ENCODE data around the gene FMN1. TPM values are rescaled to one million over a fixed set of nuclear protein-coding genes. Genes with fewer than 3 reads are reported as not detected.

FMN1 gene
- total and polyA plus RNA-seq, 2 of the 8 experiments (the other 6 are each of a cell fraction or from before 2014, with no cell fraction given), result 0.27 to 3.7 TPM

DNA sequence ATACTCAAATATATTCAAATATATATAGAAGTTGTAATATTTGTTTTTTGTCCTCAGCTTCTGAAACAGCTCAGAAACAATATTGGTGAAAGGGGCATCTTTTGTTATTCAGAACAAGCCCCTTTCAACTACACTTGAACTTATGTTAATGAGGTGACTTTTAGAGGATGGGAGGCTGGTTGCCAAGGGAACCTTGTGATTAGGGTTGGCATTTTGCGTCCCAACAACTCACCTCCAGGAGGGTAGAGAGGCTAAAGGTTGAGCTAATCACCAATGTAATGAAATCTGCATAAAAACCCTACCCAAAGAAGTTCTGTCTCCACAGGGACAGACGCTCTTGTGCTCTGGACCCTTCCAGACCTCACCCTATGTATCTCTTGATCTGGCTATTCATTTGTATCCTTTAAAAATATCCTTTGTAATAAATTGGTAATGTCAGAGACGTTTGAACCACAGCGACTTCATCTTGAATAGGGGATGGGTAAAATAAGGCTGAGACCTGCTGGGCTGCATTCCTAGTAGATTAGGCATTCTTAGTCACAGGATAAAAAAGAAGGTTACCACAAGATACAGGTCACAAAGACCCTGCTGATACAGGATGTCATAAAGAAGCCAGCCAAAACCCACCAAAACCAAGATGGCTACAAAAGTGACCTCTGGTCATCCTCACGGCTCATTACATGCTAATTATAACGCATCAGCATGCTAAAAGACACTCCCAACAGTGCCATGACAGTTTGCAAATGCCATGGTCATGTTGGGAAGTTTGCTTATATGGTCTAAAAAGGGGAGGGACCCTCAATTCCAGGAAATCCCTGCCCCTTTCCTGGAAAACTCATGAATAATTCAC is 111.1 kb downstream of the FMN1 start:
- no peak overlapping the region for H2BK120ac ChIP-seq (replicated peaks; ENCODE audit: low read depth, low read length)

More for the DNA sequence above, 111.1 kb downstream of the FMN1 start:
- Histone ChIP-seq H3K79me2 (ENCODE audit: control insufficient read depth in 1 of 2, insufficient read depth in 2 of 2, low read length in 2 of 2) (no peaks in the 10 kb centered on the region), H3K23me2 (ENCODE audit: low read depth, low read length) (no peaks in the 10 kb centered on the region; the same call in 1 of the 2 replicates), H3K9ac (replicated peaks in 1 of 4; ENCODE audit: extremely low read depth in 1 of 4, low read depth in 3 of 4, low read length in 3 of 4) (no peak overlapping the region), H3K56ac (replicated peaks; ENCODE audit: insufficient read length, low read depth, low read length) (no peak overlapping the region), H2BK20ac (ENCODE audit: low read length) (no peak overlapping the region), H3K79me1 (ENCODE audit: low read depth, low read length) (no peaks in the 10 kb centered on the region), H2AFZ (ENCODE audit: low read length) (no peak overlapping the region), H2AK5ac (ENCODE audit: low read depth, low read length) (no peak overlapping the region), H3K27ac (ENCODE audit: low read depth, low read length) (peak overlapping the region; percentile 32), H4K8ac (ENCODE audit: extremely low read depth, insufficient read depth, low read length) (no peak overlapping the region), H3K4me2 (ENCODE audit: insufficient read depth in 1 of 2, low read depth in 2 of 2, low read length in 2 of 2) (peak overlapping the region; percentile 53 to 71), H2BK12ac (ENCODE audit: low read depth, low read length) (no peak overlapping the region), H2BK5ac (ENCODE audit: low read depth, low read length) (no peak overlapping the region), H3K4me3 (ENCODE audit: extremely low read depth in 1 of 4, insufficient read depth in 2 of 4, low read depth in 3 of 4, low read length in 4 of 4) (peak overlapping the region in 3 of 4 experiments; percentile 6 to 18 (median 14); a peak in 3 of 8 replicates), H2BK15ac (ENCODE audit: low read length) (no peak overlapping the region), H3K9me3 (ENCODE audit: insufficient read depth in 2 of 2, low read depth in 1 of 2, low read length in 1 of 2) (no peaks in the 10 kb centered on the region), H3K4ac (replicated peaks; ENCODE audit: insufficient read length, low read depth, low read length) (no peak overlapping the region), H3K27me3 (replicated peaks in 1 of 4; ENCODE audit: control insufficient read depth in 3 of 4, extremely low read depth in 1 of 4, insufficient read depth in 3 of 4, low read length in 3 of 4) (no peaks in the 10 kb centered on the region), H3K18ac (ENCODE audit: extremely low read depth, low read length) (no peak overlapping the region), H3K4me1 (replicated peaks in 1 of 4; ENCODE audit: control insufficient read depth in 3 of 4, insufficient read depth in 4 of 4, low read length in 3 of 4) (peaks cover 0 to 15% (median 6%) of the 10 kb centered on the region in 4 experiments; a peak in 5 of 7 replicates), H3K23ac (ENCODE audit: insufficient read length) (no peak overlapping the region), H4K20me1 (replicated peaks in 1 of 2; ENCODE audit: control insufficient read depth in 1 of 2, insufficient read depth in 2 of 2, low read length in 2 of 2) (no peaks in the 10 kb centered on the region), H4K91ac (replicated peaks; ENCODE audit: insufficient read length, low read length) (no peak overlapping the region), H4K5ac (ENCODE audit: insufficient read length, low read depth, low read length) (no peak overlapping the region), H3K14ac (ENCODE audit: insufficient read length) (no peak overlapping the region), H3K36me3 (ENCODE audit: control insufficient read depth in 2 of 4, insufficient read depth in 4 of 4, low read length in 3 of 4) (no peaks in the 10 kb centered on the region)
- TF ChIP-seq CTBP2 (IDR thresholded peaks at IDR 0.05; ENCODE audit: borderline replicate concordance, insufficient read depth, insufficient read length, low read length) (no peak), SP1 (IDR thresholded peaks at IDR 0.05; ENCODE audit: low read depth, low read length) (peak; percentile 80; the same call in 1 of the 2 replicates), RBBP5 (IDR thresholded peaks at IDR 0.05; ENCODE audit: borderline replicate concordance, low read depth, low read length) (peak; percentile 90; the same call in 1 of the 2 replicates), ASH2L (IDR thresholded peaks at IDR 0.05; ENCODE audit: low read length) (peak; percentile 85)
- WGBS, 2 experiments (ENCODE audit: extremely low coverage in 1 of 2, insufficient coverage in 1 of 2, insufficient read length in 1 of 2, insufficient replicate concordance in 2 of 2, low coverage in 1 of 2, low lambda C conversion rate in 2 of 2, missing lambda C conversion rate in 1 of 2), result 51% methylated on average over 6 of the region's 6 CpGs; no CpG with 5 or more reads in 1 of the 2 experiments
- DNase-seq (ENCODE audit: low read depth in 1 of 2, low spot score in 2 of 2) (no peak), FAIRE-seq (peak; percentile 91)
- POLR2A ChIA-PET (ENCODE audit: partially characterized antibody), result interaction anchor here (0.6 to 1.6 kb wide), 4 partner anchors 10 to 36 kb away, joined by 3 to 7 read pairs (median 4); no protein-coding TSS in a partner anchor
- CTCF ChIA-PET (ENCODE audit: partially characterized antibody), result interaction anchor here (1.0 to 14.4 kb wide), 7 partner anchors 13 to 424 kb away, joined by 3 to 161 read pairs (median 3); no protein-coding TSS in a partner anchor
